Bone marrow (tissue), 2 donors: Measurements from ENCODE around the gene DPP10.
"Not testable (repeated sequence)": the region's sequence is repeated elsewhere in the genome, so short reads cannot be mapped to it uniquely, and the experiment has no call there.

Experiments used
- DNase-seq, 2 donors: peaks; one replicate each; lab custom pipeline; 2025; lab: John Stamatoyannopoulos, UW

DPP10 gene

GRCh38 chr2:114724454-114724853 lies 282.0 kb downstream of the DPP10 start:
- DNase-seq = no peak

DNA sequence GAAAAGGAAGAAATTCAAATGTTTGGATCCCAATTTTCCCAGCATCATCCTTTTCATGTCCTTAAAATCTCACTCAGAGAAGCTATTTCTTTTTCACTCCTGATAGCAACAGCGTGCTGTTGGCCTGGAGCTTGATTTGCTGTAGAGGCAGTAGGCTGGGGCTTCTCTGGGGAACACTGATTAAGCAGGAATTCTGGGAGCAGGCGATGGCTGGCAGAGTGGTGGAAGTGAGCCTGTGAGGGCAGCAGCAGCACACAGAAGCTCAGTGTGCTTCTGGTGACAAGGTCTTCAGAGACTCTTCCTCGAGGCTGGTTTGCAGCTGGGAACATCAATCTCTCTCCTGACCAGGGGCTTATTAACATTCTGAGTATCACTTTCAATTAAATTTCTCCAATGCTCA lies 284.6 kb downstream of the DPP10 start:
- DNase-seq = no peak

GRCh38 chr2:114728372-114728771 lies 285.9 kb downstream of the DPP10 start:
- no peak for DNase-seq

DNA sequence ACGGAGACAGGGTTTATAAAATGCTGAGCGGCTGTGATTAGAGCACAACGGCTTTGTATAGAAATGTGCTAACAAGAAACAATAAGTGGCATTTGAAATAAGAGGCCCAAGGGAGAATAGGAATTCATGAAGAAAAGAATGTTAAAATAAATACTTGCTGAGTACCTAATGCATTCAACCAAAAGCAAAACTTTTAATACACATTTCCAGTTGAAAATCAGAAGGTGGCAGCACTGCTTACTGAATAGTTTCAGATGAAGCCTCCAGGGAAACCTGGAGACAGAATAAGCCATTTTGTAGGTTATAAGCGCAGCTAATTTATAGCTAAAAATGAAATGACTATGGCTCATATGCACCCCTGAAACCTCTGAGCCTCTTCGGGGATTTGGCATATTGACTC lies 286.6 kb downstream of the DPP10 start:
- DNase-seq = no peak

DNA sequence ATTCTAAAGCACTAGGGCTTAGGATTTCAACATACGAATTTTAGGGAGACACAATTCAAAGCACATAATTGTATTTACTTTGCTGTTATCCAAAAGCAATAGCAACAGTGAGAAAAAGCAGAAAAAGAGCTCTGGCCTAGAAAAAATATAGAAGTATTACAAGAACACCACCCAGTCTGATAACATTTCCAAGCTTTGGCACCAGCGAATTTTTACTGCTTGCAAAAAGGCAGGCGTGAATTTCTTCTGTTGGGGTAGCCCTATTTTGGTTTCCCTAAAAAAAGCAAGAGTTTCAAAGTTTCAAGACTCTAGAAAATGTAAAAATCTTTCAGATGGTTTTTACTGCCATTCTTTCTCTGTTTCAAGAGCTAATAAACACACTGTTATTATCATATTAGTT lies 292.7 kb downstream of the DPP10 start:
- DNase-seq = no peak

GRCh38 chr2:114742245-114742644 lies 299.8 kb downstream of the DPP10 start:
- no peak for DNase-seq

DNA sequence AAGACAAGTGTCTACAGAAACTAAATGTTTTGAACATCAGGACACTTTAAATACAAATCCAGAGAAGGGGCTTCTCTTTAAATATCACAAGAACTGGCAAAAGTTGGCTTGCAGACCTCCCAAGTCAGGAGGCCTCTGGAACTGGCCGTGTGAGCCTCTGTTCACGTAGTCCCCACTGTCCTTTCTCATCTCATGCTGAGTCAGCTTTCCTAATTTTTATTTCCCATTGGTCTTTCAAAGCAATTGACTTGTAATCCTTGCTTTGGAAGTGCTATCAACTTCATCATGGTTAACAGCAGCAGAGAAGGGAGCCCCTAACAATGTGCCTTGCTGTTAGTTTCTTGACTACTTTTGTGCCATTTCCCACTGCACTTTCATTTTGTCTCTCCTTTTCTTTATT lies 303.3 kb downstream of the DPP10 start:
- no peak for DNase-seq

DNA sequence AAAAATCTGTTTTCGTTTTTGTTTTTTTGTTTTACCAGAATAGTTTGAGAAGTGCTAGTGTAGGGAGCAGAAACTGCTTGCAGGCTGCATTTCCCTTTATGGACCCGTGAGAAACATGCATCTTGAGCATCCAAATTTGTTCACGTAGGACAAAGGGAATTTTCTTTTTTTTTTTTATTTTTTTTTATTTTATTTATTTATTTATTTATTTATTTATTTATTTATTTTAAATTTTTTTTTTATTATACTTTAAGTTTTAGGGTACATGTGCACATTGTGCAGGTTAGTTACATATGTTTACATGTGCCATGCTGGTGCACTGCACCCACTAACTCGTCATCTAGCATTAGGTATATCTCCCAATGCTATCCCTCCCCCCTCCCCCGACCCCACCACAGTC lies 305.7 kb downstream of the DPP10 start:
- not testable (repeated sequence) for DNase-seq

DNA sequence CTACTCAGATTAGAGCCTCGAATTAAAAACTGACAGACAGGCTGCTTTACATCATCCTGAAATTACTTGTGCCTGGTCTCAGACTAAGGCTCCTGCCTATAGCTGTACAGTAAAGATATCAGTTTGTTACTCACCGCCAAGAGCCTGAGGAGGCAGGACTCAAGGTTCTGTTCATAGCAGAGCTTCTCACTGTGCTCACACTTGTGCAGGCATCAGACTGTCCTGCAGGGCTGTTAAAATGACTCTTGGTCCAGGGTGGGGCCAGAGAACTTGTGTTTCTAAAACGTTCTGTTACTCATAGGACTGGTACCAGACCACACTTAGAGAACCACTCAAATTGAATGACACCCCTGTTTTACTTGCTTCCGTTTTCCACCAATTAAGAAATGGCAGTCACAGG lies 310.0 kb downstream of the DPP10 start:
- no peak for DNase-seq

GRCh38 chr2:114753145-114753544 lies 310.7 kb downstream of the DPP10 start:
- DNase-seq = no peak

DNA sequence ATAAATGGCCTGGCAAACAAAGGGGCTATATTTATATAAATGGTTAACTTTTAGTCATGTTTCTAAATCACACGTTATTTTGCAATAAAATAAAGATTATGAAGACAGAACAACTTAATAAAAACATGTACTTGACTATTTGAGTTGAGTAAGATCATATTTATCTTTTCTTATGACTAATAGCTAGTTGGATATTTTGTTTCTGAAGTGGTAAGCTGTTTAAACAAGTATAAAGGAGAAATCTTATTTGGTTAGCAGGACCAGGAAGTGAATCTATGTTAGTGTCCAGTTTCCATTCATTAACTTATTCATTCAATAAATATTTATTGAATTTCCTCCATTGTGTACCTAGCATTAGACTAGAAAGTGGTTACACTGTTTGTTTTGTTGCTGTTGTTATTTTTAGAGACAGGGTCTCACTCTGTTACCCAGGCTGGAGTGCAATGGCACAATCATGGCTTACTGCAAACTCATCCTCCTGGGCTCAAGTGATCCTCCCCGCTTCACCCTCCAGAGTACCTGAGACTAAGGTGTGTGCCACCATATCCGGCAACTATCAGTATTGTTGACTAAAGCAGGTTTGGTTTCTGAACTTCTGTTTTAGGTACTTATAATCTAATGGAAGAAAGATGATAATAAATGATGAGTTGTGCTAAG lies 312.6 kb downstream of the DPP10 start:
- DNase-seq = no peak

DNA sequence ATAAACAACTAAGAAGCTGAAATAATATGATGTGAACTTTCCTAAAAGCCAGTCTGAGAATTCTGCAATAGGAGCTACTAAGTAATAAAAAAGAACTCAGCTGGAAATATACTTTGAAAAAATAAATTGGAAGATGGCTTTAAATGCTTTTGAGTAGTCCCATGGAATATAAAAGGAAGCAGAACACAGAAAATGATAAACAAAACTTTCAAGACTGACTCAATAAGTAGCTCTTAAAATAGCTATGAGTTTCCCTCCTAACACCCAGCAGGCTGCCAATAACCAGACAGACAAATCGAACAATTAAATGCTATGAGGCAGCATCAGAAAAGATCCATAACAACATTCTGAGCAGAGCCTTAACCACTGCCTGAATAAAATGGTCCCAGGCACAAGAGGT lies 319.9 kb downstream of the DPP10 start:
- DNase-seq = no peak

DNA sequence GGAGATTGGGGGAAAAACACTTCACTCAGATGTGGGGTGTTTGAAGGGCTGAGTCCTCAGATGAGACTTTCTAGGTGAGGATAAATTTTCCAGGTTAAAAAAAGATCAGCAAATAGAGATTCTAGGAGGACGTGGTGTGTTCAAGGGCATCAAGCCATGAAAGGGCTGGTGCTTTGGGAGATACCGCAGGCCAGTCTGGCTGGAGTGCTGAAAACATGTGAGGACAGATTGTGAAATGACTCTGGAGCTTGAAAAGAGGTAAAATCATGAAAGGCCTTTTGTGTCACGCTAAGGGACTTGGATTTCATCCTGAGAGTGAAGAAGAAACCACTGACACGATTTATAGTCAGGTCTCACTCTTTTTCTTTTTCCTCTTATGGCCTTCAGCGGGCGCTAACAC lies 320.5 kb downstream of the DPP10 start:
- no peak for DNase-seq

- DNase-seq = no peak
These were observed 326.7 kb downstream of the DPP10 start for GRCh38 chr2:114769110-114769509.

DNA sequence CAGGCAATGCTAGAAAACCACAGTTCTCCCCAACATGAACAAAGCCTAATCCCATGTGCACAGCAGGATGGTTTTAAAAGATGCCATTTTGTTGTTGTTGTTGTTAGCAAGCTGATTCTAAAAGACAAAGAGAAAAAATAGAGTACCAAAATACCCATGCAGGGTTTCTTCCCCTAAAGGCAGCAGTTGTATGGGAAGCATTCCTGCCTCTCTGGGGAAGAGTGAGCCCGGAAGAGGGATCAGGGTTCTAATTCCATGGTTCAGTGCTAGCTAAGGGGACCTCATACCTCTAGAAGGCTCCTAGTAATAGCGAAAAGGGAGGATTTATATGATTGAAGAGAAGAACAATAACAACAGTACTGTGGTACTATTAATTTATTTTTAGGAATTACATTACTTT lies 327.6 kb downstream of the DPP10 start:
- DNase-seq = no peak

- no peak for DNase-seq
These were observed 341.6 kb downstream of the DPP10 start for GRCh38 chr2:114784046-114784445.

DNA sequence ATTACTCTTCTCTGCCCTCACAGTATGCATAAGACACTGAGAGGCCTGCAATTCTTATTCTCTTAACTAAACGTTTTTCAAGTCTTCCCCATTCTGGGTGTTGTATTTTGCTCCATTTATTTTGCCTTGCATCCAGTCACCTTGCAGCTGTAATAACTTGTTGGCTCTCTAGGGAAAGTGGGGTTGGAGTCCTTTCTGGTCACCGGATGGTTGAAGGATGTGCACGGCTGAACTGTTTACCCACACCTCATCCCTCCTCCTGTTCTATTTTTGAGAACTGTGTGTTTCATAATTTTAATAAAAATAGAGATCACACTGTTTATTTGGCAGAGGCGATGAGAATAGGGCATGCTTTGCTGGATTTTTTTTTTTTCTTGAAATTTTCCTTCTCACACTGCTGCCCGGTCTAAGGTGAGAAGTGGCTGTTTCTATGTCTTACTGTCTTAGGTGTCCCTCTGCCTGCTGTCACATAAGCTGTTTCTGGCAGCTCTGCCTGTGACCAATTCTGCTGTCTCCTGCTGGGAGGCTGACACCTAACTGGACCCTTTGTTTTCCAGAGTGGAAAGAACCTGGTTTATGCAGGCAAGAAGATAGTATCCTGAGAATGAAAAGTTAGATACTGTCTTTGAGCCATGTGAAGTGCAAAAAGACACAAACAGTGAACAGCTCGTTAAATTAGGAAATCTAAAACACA lies 342.6 kb downstream of the DPP10 start:
- no peak for DNase-seq

GRCh38 chr2:114786901-114787300 lies 344.5 kb downstream of the DPP10 start:
- no peak for DNase-seq

DNA sequence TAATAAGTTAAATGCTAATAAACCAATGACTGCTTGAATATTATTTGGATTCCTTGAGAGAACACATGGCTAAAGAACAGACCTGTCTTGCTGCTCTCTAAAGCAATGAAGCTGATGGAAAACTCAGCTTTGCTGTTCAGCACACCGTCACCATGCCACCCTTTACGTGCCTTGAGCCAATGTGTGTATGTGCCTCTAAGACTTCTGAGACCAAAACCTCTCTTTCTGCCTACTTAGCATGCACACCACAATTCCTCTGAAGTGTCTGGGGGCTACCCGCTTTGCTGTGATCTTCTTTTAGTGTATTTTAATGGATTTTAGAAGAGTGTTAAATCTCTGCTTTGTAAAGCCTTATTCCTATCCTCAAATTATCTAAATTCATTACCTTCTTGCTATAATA lies 345.0 kb downstream of the DPP10 start:
- DNase-seq = no peak

- DNase-seq = no peak
These were observed 347.5 kb downstream of the DPP10 start for GRCh38 chr2:114789989-114790388.

- DNase-seq = no peak
These were observed 355.1 kb downstream of the DPP10 start for GRCh38 chr2:114797540-114797939.

DNA sequence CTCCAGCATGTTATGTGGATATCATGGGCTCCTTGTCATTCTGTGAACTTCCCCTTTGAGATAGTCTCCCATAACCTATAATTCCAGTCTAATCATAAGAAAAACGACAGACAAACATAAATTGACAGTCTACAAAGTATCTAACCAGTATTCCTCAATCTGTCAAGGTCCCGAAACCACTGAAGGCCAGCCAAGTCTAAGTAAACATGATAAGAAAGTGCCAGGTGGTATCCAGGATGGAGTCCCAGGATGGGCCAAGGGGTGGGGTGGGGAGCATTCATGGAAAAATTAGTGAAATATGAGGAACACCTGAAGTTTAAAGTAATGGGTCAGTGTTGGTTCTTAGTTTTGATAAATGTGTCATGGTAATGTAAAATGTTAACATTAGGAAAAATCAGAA lies 355.5 kb downstream of the DPP10 start:
- no peak for DNase-seq

DNA sequence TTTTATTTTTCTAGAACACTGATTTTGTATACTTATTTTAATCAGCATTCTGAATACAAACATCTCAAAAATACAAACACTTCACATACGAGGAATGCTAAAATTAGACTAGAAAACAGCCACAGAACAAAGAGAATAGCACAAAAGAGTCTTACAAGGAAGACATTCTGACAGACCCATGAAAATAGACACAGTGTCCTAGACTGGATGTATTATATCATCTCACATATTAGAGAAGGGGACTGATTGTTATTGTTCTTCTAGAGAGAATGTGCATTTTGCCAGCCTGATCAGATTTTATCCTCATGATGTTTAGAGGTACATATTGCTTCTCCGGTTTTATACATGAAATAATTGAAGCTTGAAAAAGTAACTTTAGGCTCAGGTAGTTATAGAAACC lies 357.9 kb downstream of the DPP10 start:
- no peak for DNase-seq

GRCh38 chr2:114805195-114805594 lies 362.8 kb downstream of the DPP10 start:
- DNase-seq = no peak
